NCI-H526 (cell line): Measurements from ENCODE around the gene TRNAU1AP.
A peak's percentile ranks its signal among the peaks of the same experiment; 100 is the strongest.
"Not testable (repeated sequence)": the region's sequence is repeated elsewhere in the genome, so short reads cannot be mapped to it uniquely, and the experiment has no call there.

ENCODE experiments used
- DNase-seq, 2 experiments: peaks; one replicate each; lab custom pipeline; 2025; lab: John Stamatoyannopoulos, UW

TRNAU1AP gene

GRCh38 chr1:28552758-28553663, at the start of gene TRNAU1AP:
Gene TRNAU1AP, plus strand, starts transcription at chr1:28553085. Its CDS starts 26 bp downstream, at chr1:28553111.
- DNase-seq: peak; percentile 88 to 98

GRCh38 chr1:28503117-28503516, 49.8 kb upstream of the TRNAU1AP start:
- DNase-seq: no peak

GRCh38 chr1:28505406-28506187, 47.3 kb upstream of the TRNAU1AP start, which contains the start of gene RCC1:
Gene RCC1, plus strand, starts transcription at chr1:28506043. Its CDS starts 23,824 bp downstream, at chr1:28529867.
- peak; percentile 98 for DNase-seq

- no peak for DNase-seq
Measured at GRCh38 chr1:28506907-28507246, 46.0 kb upstream of the TRNAU1AP start.

GRCh38 chr1:28507247-28507645, 45.6 kb upstream of the TRNAU1AP start:
- DNase-seq: no peak

GRCh38 chr1:28507646-28508434, 45.0 kb upstream of the TRNAU1AP start:
- no peak for DNase-seq

GRCh38 chr1:28508435-28508754, 44.5 kb upstream of the TRNAU1AP start:
- DNase-seq: no peak

- no peak for DNase-seq
Measured at GRCh38 chr1:28509705-28510272, 43.1 kb upstream of the TRNAU1AP start.

GRCh38 chr1:28510273-28510969, 42.5 kb upstream of the TRNAU1AP start:
- no peak for DNase-seq

- no peak for DNase-seq
Measured at GRCh38 chr1:28510970-28511440, 41.9 kb upstream of the TRNAU1AP start.

GRCh38 chr1:28512058-28512611, 40.8 kb upstream of the TRNAU1AP start:
- no peak for DNase-seq

- not testable (repeated sequence) for DNase-seq
Measured at GRCh38 chr1:28514445-28514933, 38.4 kb upstream of the TRNAU1AP start.

GRCh38 chr1:28516518-28516956, 36.3 kb upstream of the TRNAU1AP start:
- DNase-seq: no peak

- no peak for DNase-seq
Measured at GRCh38 chr1:28517649-28517999, 35.3 kb upstream of the TRNAU1AP start.

- peak; percentile 75 to 95 for DNase-seq
Measured at GRCh38 chr1:28518000-28518744, 34.7 kb upstream of the TRNAU1AP start.

- DNase-seq: peak in 1 of 2 experiments; percentile 68
Measured at GRCh38 chr1:28518745-28519341, 34.0 kb upstream of the TRNAU1AP start.

- no peak for DNase-seq
Measured at GRCh38 chr1:28519946-28520725, 32.7 kb upstream of the TRNAU1AP start.

- DNase-seq: not testable (repeated sequence)
Measured at GRCh38 chr1:28520796-28521195, 32.1 kb upstream of the TRNAU1AP start.
